Epithelial cell of esophagus (primary cell): ENCODE results near the gene CFAP73.
"Not testable (repeated sequence)": the region's sequence is repeated elsewhere in the genome, so short reads cannot be mapped to it uniquely, and the experiment has no call there.

Source experiments
- DNase-seq: peaks from one replicate; pipeline ENCODE4 v3.0.0; 2010; ENCODE audit warnings: low read depth
- H3K4me3 ChIP-seq: 2 replicates; pipeline ENCODE4 v1.5.1; 2011; ENCODE audit warnings: mild to moderate bottlenecking, low read length, control low read depth
- CTCF ChIP-seq: IDR thresholded peaks from 2 replicates; pipeline ENCODE4 v1.5.1; 2011; ENCODE audit warnings: low read depth, mild to moderate bottlenecking, low read length, control low read depth, inconsistent platforms; ENCODE audit not compliant: insufficient read depth; ENCODE audit errors: missing control alignments

Gene CFAP73

GRCh38 chr12:113136128-113136989, 13.2 kb upstream of the CFAP73 start:
- no peak overlapping the region for H3K4me3 ChIP-seq
- no peak for DNase-seq
- no peak for TF ChIP-seq CTCF

DNA sequence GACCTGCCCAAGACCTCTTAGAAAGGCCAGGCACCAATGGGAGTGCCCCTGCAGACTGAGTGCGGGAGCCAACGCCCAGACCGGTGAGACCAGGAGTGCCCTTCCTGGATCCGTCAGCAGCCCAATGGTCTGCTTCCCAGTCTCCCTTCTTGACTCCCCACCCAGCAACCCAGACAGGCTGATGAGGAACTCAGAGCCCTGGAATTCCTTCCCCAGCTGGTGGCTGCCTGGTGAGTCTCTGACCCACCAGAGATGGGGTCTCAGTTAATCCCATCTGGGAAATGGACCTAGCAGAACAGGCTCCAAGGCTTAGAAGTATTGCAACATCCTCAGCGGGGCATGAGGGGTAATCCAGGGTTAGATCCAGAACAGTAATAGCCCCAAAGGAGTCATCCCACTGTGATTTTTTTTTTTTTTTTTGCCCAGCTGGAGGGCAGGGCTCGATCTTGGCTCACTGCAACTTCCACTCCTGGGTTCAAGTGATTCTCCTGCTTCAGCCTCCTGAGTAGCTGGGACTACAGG, 12.5 kb upstream of the CFAP73 start:
- no peak for DNase-seq
- no peak overlapping the region for H3K4me3 ChIP-seq
- no peak for TF ChIP-seq CTCF

DNA sequence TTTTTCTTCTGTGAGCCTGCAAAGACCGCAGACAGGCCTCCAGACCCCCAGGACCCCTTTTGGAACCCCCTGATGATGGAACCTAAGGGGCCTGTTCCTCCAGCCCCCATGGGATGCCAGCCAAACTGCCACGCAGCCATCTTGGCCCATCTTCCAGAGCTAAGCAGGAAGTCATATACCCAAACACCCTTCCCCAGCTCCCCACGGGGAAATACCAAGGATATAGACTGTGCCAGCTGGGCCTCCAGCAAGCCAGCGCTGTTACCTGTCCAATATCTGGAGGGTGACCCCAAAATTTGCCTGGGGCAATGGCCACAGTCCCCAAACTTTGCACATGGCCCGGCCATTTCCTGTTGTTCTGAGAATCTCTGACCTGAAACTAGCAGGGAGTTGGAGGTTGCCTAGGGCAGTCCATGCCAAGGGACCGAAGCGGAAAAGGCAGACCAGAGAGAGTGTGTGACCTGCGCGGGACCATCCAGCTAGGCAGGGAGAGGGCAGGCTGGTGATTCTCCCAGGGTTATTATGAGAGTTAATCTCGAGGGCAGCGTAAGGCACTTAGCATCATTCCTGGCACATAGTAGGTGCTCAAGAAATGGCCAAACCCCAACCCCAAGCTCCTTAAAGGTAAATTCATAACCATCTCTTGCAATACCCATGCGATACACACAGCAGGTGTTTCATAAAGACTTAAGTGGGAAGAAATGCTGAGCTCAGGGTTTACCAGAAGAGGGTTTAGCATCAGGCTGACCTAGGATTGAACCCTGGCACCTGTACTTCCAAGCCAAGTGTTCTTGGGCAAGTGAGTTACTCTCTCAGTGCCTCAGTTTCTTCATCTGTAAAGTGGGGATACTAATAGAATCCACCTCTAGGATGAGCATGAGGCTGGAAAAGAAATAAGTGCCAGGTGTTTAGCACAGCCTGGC, 11.4 kb upstream of the CFAP73 start:
- no peak for TF ChIP-seq CTCF
- no peak for DNase-seq
- H3K4me3 ChIP-seq = no peak overlapping the region

GRCh38 chr12:113138826-113139225, 10.7 kb upstream of the CFAP73 start:
- no peak for TF ChIP-seq CTCF
- no peak overlapping the region for H3K4me3 ChIP-seq
- no peak for DNase-seq

DNA sequence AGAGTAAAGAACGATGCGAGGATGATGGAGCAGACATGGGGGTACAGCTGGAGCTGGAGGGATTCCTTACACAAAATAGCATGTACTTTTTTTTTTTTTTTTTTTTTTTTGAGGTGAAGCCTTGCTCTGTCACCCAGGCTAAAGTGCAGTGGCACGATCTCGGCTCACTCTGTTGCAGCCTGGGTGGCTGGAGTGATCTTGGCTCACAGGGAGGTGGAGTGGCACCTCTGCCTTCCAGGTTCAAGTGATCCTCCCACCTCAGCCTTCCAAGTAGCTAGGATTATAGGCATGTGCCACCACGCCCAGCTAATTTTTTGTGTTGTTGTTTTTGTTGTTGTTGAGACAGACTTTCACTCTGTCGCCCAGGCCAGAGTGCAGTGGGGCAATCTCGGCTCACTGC, 8.8 kb upstream of the CFAP73 start:
- no peak for DNase-seq
- no peak overlapping the region for H3K4me3 ChIP-seq
- TF ChIP-seq CTCF = no peak

- not testable (repeated sequence) for H3K4me3 ChIP-seq, DNase-seq
Measured at GRCh38 chr12:113141716-113142115, 7.8 kb upstream of the CFAP73 start.
